ENCODE measurements around the gene ZNF223. TPM values are rescaled to one million over a fixed set of nuclear protein-coding genes. Genes with fewer than 3 reads are reported as not detected.

ZNF223 gene
- total RNA-seq, 2 donors from 2014 or later: 0.67 to 2.5 TPM

DNA sequence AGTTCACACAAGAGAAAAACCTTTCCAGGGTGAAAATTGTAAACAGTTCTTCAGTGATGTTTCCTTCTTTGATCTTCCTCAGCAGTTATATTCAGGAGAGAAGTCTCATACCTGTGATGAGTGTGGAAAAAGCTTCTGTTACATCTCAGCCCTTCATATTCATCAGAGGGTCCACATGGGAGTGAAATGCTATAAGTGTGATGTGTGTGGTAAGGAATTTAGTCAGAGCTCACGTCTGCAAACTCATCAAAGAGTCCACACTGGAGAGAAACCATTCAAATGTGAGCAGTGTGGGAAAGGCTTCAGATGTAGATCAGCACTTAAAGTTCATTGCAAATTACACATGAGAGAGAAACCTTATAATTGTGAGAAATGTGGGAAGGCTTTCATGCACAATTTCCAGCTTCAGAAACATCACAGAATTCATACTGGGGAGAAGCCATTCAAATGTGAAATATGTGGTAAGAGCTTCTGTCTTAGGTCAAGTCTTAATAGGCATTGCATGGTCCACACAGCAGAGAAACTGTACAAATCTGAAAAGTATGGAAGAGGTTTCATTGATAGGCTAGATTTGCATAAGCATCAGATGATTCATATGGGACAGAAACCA is 19.7 kb upstream of the ZNF223 start:
- Mint-ChIP-seq H3K27me3 (no peaks in the 10 kb centered on the region), H3K27ac (no peak overlapping the region), H3K4me1 (ENCODE audit: low read depth in 2 of 2) (peaks cover 0 to 10% of the 10 kb centered on the region in 2 donors), H3K4me3 (no peak overlapping the region), H3K9me3 (peaks cover 42% of the 10 kb centered on the region), H3K36me3 (peaks cover 84% of the 10 kb centered on the region)
- DNase-seq (ENCODE audit: low spot score) (no peak), ATAC-seq (no peak)

DNA sequence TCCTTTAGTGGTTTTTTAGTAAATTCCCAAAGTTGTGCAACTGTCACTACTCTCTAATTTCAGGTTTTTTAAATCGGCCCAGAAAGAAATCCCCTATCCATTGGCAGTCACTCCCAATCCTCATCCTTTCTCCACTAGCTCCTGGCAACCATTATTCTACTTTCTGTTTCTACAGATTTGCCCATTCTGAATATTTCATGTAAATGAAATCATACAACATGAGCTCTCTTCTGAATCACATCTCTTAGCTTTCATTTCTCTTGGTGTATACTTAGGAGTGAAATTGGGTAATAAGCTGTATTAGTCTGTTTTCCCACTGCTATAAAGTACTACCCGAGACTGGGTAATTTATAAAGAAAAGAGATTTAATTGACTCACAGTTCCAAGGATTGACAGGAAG is 9.7 kb upstream of the ZNF223 start:
- no peak for ATAC-seq
- Mint-ChIP-seq H3K4me3 (no peak overlapping the region), H3K9me3 (peaks cover 18% of the 10 kb centered on the region), H3K27me3 (peaks cover 28 to 55% of the 10 kb centered on the region in 2 donors), H3K4me1 (ENCODE audit: low read depth in 2 of 2) (no peaks in the 10 kb centered on the region), H3K36me3 (peaks cover 38% of the 10 kb centered on the region), H3K27ac (no peak overlapping the region)
- no peak for DNase-seq (ENCODE audit: low spot score)

GRCh38 chr19:44050740-44051649 is 841 bp upstream of the ZNF223 start:
- H3K4me1 Mint-ChIP-seq (ENCODE audit: low read depth in 2 of 2): peaks cover 10 to 21% of the 10 kb centered on the region in 2 donors
- H3K4me3 Mint-ChIP-seq: peak overlapping the region; percentile 84
- H3K27ac Mint-ChIP-seq: peak overlapping the region; percentile 54 to 89
- H3K36me3 Mint-ChIP-seq: peaks cover 9% of the 10 kb centered on the region
- no peaks in the 10 kb centered on the region for H3K9me3 Mint-ChIP-seq
- peaks cover 15 to 29% of the 10 kb centered on the region in 2 donors for H3K27me3 Mint-ChIP-seq
- peak; percentile 43 to 60 for ATAC-seq
- DNase-seq (ENCODE audit: low spot score): no peak

- H3K4me3 Mint-ChIP-seq: no peak overlapping the region
- DNase-seq (ENCODE audit: low spot score): no peak
- peaks cover 6% of the 10 kb centered on the region for H3K36me3 Mint-ChIP-seq
- peaks cover 0 to 8% of the 10 kb centered on the region in 2 donors for H3K27me3 Mint-ChIP-seq
- no peaks in the 10 kb centered on the region for H3K9me3 Mint-ChIP-seq
- H3K27ac Mint-ChIP-seq: no peak overlapping the region
- peaks cover 8 to 15% of the 10 kb centered on the region in 2 donors for H3K4me1 Mint-ChIP-seq (ENCODE audit: low read depth in 2 of 2)
- ATAC-seq: no peak
Measured at GRCh38 chr19:44055870-44056269, 4.0 kb downstream of the ZNF223 start.

GRCh38 chr19:44059229-44059628 is 7.4 kb downstream of the ZNF223 start:
- no peak for DNase-seq (ENCODE audit: low spot score)
- Mint-ChIP-seq H3K9me3 (peaks cover 3% of the 10 kb centered on the region), H3K27ac (no peak overlapping the region), H3K36me3 (peaks cover 17% of the 10 kb centered on the region), H3K4me3 (no peak overlapping the region), H3K27me3 (no peaks in the 10 kb centered on the region), H3K4me1 (ENCODE audit: low read depth in 2 of 2) (no peaks in the 10 kb centered on the region)
- ATAC-seq: no peak

GRCh38 chr19:44061038-44061437 is 9.2 kb downstream of the ZNF223 start:
- DNase-seq (ENCODE audit: low spot score): no peak
- peaks cover 3% of the 10 kb centered on the region for H3K9me3 Mint-ChIP-seq
- H3K4me3 Mint-ChIP-seq: no peak overlapping the region
- no peak for ATAC-seq
- no peaks in the 10 kb centered on the region for H3K27me3 Mint-ChIP-seq
- H3K36me3 Mint-ChIP-seq: peaks cover 27% of the 10 kb centered on the region
- no peaks in the 10 kb centered on the region for H3K4me1 Mint-ChIP-seq (ENCODE audit: low read depth in 2 of 2)
- no peak overlapping the region for H3K27ac Mint-ChIP-seq

DNA sequence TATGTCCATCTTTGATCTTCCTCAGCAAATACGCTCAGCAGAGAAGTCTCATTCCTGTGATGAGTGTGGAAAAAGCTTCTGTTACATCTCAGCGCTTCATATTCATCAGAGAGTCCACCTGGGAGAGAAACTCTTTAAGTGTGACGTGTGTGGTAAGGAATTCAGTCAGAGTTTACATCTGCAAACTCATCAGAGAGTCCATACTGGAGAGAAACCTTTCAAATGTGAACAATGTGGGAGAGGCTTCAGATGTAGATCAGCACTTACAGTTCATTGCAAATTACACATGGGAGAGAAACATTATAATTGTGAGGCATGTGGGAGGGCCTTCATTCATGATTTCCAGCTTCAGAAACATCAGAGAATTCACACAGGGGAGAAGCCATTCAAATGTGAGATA is 14.5 kb downstream of the ZNF223 start:
- H3K9me3 Mint-ChIP-seq: peaks cover 22% of the 10 kb centered on the region

DNA sequence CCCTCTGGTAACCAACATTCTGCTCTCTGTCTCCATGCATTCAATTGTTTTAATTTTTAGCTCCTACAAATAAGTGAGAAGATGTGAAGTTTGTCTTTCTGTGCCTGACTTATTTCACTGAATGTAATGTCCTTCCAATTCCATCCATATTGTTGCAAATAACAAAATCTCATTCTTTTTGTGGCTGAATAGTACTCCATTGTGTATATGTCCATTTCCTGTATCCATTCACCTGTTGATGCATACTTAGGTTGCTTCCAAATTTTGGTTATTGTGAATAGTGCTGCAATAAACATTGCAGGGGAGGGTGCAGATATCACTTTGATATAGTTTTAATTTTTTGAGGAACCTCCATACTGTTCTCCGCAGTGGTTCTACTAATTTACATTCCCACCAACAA is 17.6 kb downstream of the ZNF223 start:
- Mint-ChIP-seq H3K4me1 (ENCODE audit: low read depth in 2 of 2) (peaks cover 20 to 23% of the 10 kb centered on the region in 2 donors), H3K27me3 (peaks cover 0 to 2% of the 10 kb centered on the region in 2 donors), H3K36me3 (peaks cover 50% of the 10 kb centered on the region), H3K27ac (no peak overlapping the region), H3K9me3 (peaks cover 22% of the 10 kb centered on the region), H3K4me3 (no peak overlapping the region)
- ATAC-seq (no peak), DNase-seq (ENCODE audit: low spot score) (no peak)

More for the DNA sequence above, 14.5 kb downstream of the ZNF223 start:
- H3K4me1 Mint-ChIP-seq (ENCODE audit: low read depth in 2 of 2): peaks cover 2 to 4% of the 10 kb centered on the region in 2 donors
- H3K4me3 Mint-ChIP-seq: no peak overlapping the region
- ATAC-seq: no peak
- H3K27ac Mint-ChIP-seq: no peak overlapping the region
- no peak for DNase-seq (ENCODE audit: low spot score)
- H3K27me3 Mint-ChIP-seq: peaks cover 0 to 2% of the 10 kb centered on the region in 2 donors
- H3K36me3 Mint-ChIP-seq: peaks cover 55% of the 10 kb centered on the region

DNA sequence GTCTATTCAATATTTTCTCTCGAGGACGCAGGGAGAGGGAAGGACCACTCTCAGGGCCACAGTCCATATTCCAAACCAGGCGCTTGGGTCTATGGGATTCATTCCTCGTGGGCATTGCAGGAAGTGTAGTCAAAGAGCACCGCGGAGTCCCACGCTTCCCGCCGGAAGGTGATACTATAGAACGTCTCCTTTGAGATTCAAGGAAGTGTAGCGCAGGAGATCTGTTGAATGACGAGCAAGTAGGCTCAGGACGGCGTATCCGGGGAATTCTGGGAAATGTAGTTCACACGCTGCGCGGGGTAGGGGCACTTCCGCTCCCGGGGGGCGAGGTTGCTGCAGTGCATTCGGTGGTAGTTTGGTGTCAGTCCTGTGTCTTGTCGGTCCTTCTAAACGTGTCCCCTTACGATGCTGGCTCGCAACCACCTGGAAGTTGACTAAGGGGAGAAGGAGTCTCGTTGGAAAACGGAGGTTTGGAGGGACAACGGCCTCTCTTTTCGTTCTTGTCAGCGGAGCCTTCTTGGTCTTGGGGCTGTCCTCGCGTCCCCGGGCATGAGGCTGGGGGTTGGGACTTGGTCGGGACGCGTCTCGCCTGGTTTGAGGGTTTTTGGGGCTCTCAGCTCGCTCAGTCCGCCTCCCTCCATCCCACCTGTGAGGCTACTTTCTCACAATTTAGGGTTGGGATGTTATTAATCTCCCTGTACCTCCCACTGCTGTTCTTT is 20.1 kb downstream of the ZNF223 start, which contains the start of gene ZNF284:
Gene ZNF284, plus strand, starts transcription at position 336 of the 719 bp plus-strand sequence. CDS start 4,231 bp downstream, outside the sequence.
- peak; percentile 82 for DNase-seq (ENCODE audit: low spot score)
- H3K9me3 Mint-ChIP-seq: peaks cover 12% of the 10 kb centered on the region
- H3K4me1 Mint-ChIP-seq (ENCODE audit: low read depth in 2 of 2): peaks cover 20 to 23% of the 10 kb centered on the region in 2 donors
- peaks cover 32% of the 10 kb centered on the region for H3K36me3 Mint-ChIP-seq
- H3K27me3 Mint-ChIP-seq: peaks cover 0 to 2% of the 10 kb centered on the region in 2 donors
- peak within 1 kb of the TSS; percentile 78 to 86 for H3K27ac Mint-ChIP-seq
- ATAC-seq: peak; percentile 98 to 99
- H3K4me3 Mint-ChIP-seq: peak within 1 kb of the TSS; percentile 95

DNA sequence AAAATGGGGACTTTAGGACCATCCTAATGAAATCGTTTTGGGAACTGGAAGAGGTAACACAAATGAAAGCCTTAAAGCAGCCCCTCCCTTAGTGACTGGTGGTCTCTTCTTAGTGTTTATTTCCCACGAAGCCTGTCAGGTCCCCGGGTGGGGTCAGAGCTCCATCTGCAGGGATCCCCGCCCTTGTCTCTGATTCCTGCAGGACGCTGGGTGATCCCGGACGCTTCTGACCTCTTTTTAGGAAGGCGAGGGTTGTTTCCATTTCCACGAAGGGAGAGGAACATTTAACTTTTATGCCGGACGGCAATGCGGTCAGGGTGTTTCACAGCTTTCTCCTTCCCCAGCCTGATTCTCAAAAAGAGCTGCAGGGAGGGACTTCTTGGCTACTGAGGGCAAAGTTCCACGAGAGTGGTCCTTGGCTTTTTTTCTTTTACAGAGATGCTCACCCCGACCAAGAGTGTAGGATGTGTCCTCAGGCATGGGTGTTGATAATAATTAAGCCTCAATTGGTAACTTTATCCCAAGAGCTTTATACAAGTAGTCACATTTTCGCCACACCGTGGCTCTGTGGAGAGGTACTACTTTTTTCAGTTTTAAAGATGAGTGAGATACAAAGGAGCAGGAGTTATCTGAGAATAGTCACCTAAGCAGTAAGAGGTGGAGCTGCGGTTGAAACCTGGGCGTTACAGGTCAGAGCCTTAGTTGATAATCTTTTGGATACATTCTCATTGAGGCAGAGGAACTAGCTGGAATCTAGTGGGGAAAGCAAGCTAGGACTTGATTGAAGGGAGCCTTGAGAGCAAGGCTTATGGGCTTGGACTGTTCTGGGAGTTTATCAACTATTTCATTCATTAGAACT is 20.9 kb downstream of the ZNF223 start:
- Mint-ChIP-seq H3K4me1 (ENCODE audit: low read depth in 2 of 2) (peaks cover 20 to 23% of the 10 kb centered on the region in 2 donors), H3K36me3 (peaks cover 26% of the 10 kb centered on the region), H3K27ac (peak overlapping the region; percentile 78 to 86), H3K9me3 (peaks cover 9% of the 10 kb centered on the region), H3K4me3 (peak overlapping the region; percentile 95), H3K27me3 (peaks cover 0 to 2% of the 10 kb centered on the region in 2 donors)
- peak in 1 of 2 donors; percentile 3 for ATAC-seq
- no peak for DNase-seq (ENCODE audit: low spot score)

DNA sequence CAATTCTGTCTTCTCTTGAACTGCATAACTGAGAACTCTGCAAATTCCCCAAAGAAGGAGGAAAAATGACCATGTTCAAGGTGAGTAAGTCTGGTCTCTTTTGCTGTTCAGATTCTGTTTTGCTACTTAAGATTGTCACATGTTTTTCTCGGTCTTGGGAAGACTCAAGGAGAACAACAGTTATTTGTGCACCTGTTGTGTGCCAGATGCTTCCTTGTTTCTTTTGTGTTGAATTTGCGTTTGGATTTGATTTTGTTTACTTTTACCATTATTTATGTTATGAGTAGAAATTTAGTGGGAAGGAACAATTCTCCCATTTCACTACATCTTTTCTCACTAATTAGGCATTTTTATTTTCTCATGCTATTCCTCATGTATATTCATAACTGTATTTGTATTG is 24.5 kb downstream of the ZNF223 start:
- H3K36me3 Mint-ChIP-seq: peaks cover 7% of the 10 kb centered on the region
- H3K27ac Mint-ChIP-seq: no peak overlapping the region
- no peaks in the 10 kb centered on the region for H3K9me3 Mint-ChIP-seq
- H3K4me3 Mint-ChIP-seq: no peak overlapping the region
- H3K4me1 Mint-ChIP-seq (ENCODE audit: low read depth in 2 of 2): peaks cover 18 to 19% of the 10 kb centered on the region in 2 donors
- ATAC-seq (no peak), DNase-seq (ENCODE audit: low spot score) (no peak)
- H3K27me3 Mint-ChIP-seq: no peaks in the 10 kb centered on the region

GRCh38 chr19:44092108-44092507 is 40.3 kb downstream of the ZNF223 start:
- no peak overlapping the region for H3K4me3 Mint-ChIP-seq
- H3K9me3 Mint-ChIP-seq: no peaks in the 10 kb centered on the region
- ATAC-seq: no peak
- DNase-seq (ENCODE audit: low spot score): no peak
- peaks cover under 1% of the 10 kb centered on the region for H3K36me3 Mint-ChIP-seq
- peaks cover 10 to 16% of the 10 kb centered on the region in 2 donors for H3K4me1 Mint-ChIP-seq (ENCODE audit: low read depth in 2 of 2)
- no peaks in the 10 kb centered on the region for H3K27me3 Mint-ChIP-seq
- no peak overlapping the region for H3K27ac Mint-ChIP-seq
